Measurements from ENCODE around the gene ELOVL7. TPM values are rescaled to one million over a fixed set of nuclear protein-coding genes. Genes with fewer than 3 reads are reported as not detected.
"Not testable (repeated sequence)": the region's sequence is repeated elsewhere in the genome, so short reads cannot be mapped to it uniquely, and the experiment has no call there.

ELOVL7 gene
- total RNA-seq, 2 experiments from 2014 or later: 0.18 TPM; not detected in 1

DNA sequence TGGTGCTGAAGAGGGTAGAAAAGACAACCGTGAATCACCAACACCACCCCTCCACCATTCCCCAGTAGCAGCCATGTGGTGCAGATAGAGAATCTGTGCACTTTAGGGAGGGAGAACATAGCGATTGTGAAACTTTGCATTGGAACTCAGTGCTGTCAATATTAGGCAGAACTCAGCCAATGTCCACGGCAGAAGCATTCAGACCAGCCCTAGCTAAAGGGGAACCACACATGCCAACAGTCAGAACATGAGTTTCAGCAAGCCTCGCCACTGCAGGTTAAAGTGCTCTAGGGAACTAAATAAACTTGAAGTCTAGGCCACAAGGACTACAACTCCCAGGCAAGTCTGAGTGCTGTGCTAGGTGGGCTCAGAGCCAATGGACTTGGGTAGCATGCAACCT is 105.6 kb downstream of the ELOVL7 start:
- TF ChIP-seq, protein P1, sequence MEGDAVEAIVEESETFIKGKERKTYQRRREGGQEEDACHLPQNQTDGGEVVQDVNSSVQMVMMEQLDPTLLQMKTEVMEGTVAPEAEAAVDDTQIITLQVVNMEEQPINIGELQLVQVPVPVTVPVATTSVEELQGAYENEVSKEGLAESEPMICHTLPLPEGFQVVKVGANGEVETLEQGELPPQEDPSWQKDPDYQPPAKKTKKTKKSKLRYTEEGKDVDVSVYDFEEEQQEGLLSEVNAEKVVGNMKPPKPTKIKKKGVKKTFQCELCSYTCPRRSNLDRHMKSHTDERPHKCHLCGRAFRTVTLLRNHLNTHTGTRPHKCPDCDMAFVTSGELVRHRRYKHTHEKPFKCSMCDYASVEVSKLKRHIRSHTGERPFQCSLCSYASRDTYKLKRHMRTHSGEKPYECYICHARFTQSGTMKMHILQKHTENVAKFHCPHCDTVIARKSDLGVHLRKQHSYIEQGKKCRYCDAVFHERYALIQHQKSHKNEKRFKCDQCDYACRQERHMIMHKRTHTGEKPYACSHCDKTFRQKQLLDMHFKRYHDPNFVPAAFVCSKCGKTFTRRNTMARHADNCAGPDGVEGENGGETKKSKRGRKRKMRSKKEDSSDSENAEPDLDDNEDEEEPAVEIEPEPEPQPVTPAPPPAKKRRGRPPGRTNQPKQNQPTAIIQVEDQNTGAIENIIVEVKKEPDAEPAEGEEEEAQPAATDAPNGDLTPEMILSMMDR (IDR thresholded peaks at IDR 0.05): no peak
- Mint-ChIP-seq H3K36me3 (ENCODE audit: low read depth) (no peaks in the 10 kb centered on the region), H3K4me1 (ENCODE audit: low read depth) (no peaks in the 10 kb centered on the region), H3K9me3 (peaks cover 13% of the 10 kb centered on the region), H3K4me3 (no peak overlapping the region), H3K27me3 (no peaks in the 10 kb centered on the region), H3K27ac (no peak overlapping the region)
- CTCF ChIA-PET: no interaction called here
- intact Hi-C loops (cut with micrococcal nuclease): no loop called here
- POLR2A ChIA-PET: no interaction called here
- ATAC-seq (no peak), DNase-seq (no peak)

DNA sequence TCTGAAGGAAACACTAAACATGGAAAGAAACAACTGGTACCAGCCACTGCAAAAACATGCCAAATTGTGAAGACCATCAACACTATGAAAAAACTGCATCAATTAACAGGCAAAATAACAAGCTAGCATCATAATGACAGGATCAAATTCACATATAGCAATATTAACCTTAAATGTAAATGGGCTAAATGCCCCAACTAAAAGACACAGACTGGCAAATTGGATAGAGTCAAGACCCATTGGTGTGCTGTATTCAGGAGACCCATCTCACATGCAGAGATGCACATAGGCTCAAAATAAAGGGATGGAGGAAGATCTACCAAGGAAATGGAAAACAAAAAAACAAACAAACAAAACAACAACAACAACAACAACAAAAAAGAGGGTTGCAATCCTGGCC is 113.2 kb downstream of the ELOVL7 start:
- ATAC-seq; H3K9me3 Mint-ChIP-seq; H3K4me1 Mint-ChIP-seq (ENCODE audit: low read depth); DNase-seq; CTCF ChIA-PET; H3K27ac Mint-ChIP-seq; intact Hi-C loops (cut with micrococcal nuclease); POLR2A ChIA-PET; H3K4me3 Mint-ChIP-seq; H3K36me3 Mint-ChIP-seq (ENCODE audit: low read depth): not testable (repeated sequence)
- peaks cover 10% of the 10 kb centered on the region for H3K27me3 Mint-ChIP-seq

DNA sequence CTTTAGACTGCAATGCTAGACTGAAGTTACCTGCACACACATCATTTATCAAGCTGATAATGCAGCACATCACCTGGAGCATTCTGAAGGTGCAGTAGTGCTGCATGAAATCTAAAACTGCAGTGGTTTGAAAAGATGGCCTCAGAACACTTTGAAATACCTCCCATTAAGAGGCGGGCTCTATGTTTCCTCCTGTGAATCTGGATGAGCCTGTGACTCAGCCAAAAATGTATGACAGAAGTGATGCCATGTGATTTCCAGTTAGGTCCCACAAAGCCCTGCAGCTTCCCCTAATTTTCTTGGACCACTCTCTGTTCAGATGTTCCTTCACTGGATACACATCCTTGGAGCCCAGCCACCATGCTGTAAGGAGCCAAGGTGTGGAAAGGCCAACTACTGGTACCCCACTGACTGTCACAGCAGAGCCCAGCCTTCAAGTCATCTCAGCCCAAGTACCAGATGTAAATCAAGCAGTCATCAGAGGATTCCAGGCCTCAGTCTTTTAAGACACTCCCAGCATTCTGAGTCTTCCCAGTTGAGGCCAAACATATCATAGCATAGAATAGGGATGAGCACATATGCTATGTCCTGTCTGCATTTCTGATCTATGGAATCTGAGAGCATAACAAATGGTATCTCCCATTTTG is 116.9 kb downstream of the ELOVL7 start:
- CTCF ChIA-PET: interaction anchor here (0.9 kb wide), 1 partner anchor 17 kb away, joined by 3 read pairs; no protein-coding TSS in a partner anchor
- no peak overlapping the region for H3K27ac Mint-ChIP-seq
- DNase-seq (no peak), ATAC-seq (no peak)
- H3K4me1 Mint-ChIP-seq (ENCODE audit: low read depth): no peaks in the 10 kb centered on the region
- intact Hi-C loops (cut with micrococcal nuclease): no loop called here
- H3K4me3 Mint-ChIP-seq: no peak overlapping the region
- no peaks in the 10 kb centered on the region for H3K36me3 Mint-ChIP-seq (ENCODE audit: low read depth)
- peaks cover 12% of the 10 kb centered on the region for H3K27me3 Mint-ChIP-seq
- TF ChIP-seq, protein P1 (IDR thresholded peaks at IDR 0.05): no peak
- H3K9me3 Mint-ChIP-seq: no peaks in the 10 kb centered on the region
- POLR2A ChIA-PET: no interaction called here

DNA sequence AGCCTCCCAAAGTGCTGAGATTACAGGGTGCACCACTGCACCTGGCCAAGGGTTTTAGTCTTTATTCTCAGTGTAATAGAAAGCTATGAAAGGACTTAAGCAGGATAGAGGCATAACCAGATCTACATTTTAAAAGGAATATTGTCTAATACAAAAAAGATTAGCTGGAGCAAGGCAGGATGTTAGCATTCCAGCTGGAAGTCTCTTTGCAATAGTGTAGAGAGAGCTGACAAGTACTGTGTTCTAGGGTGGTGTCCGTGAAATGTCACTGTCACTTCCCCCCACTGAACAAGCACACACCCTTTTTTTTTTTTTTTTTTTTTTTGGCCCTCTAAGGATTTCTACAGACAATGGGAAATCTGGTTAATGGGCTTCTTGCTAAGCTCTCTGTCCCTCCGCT is 119.9 kb downstream of the ELOVL7 start:
- no peaks in the 10 kb centered on the region for H3K9me3 Mint-ChIP-seq
- H3K27ac Mint-ChIP-seq: no peak overlapping the region
- CTCF ChIA-PET: no interaction called here
- no peak for ATAC-seq
- peaks cover 9% of the 10 kb centered on the region for H3K27me3 Mint-ChIP-seq
- DNase-seq: no peak
- TF ChIP-seq, protein P1 (IDR thresholded peaks at IDR 0.05): no peak
- H3K4me3 Mint-ChIP-seq: no peak overlapping the region
- no peaks in the 10 kb centered on the region for H3K36me3 Mint-ChIP-seq (ENCODE audit: low read depth)
- intact Hi-C loops (cut with micrococcal nuclease): no loop called here
- no peaks in the 10 kb centered on the region for H3K4me1 Mint-ChIP-seq (ENCODE audit: low read depth)
- POLR2A ChIA-PET: no interaction called here

DNA sequence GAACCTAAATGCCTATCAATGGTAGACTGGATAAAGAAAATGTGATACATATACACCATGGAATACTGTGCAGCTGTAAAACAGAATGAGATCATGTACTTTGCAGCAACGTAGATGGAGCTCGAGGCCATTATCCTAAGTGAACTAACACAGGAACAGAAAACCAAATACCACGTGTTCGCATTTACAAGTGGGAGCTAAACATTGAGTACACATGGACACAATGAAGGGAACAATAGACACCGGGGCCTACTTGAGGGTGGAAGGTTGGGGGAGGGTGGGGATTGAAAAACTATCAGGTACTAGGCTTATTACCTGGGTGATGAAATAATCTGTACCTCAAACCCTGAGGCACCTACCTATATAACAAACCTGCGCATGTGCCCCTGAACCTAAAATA is 121.7 kb downstream of the ELOVL7 start:
- DNase-seq (no peak), ATAC-seq (no peak)
- Mint-ChIP-seq H3K27ac (no peak overlapping the region), H3K36me3 (ENCODE audit: low read depth) (no peaks in the 10 kb centered on the region), H3K27me3 (peaks cover 10% of the 10 kb centered on the region), H3K4me1 (ENCODE audit: low read depth) (no peaks in the 10 kb centered on the region), H3K9me3 (peaks cover 2% of the 10 kb centered on the region), H3K4me3 (no peak overlapping the region)
- CTCF ChIA-PET: no interaction called here
- POLR2A ChIA-PET: no interaction called here
- intact Hi-C loops (cut with micrococcal nuclease): no loop called here
- TF ChIP-seq, protein P1 (IDR thresholded peaks at IDR 0.05): no peak

Measured in activated CD8-positive, alpha-beta T cell treated with anti-CD3 and anti-CD28 coated beads for 36 hours (primary cell).